H9 (cell line): ENCODE results near the gene ZNF474. TPM values are rescaled to one million over a fixed set of nuclear protein-coding genes. Genes with fewer than 3 reads are reported as not detected.

Source experiments
- DNase-seq: peaks from one replicate; pipeline ENCODE4 v3.0.0-alpha.2; 2017
- H2AFZ ChIP-seq: one replicate; pipeline ENCODE4 v1.6.1; 2013; ENCODE audit warnings: mild to moderate bottlenecking, low read length, control low read depth, moderate library complexity
- H2AK5ac ChIP-seq: 2 replicates; pipeline ENCODE4 v1.6.1; 2013; ENCODE audit warnings: low read length, control low read depth, mixed read lengths; ENCODE audit not compliant: insufficient read length
- H2BK120ac ChIP-seq: one replicate; pipeline ENCODE4 v1.6.1; 2013; ENCODE audit warnings: low read depth, mild to moderate bottlenecking, low read length, control low read depth, inconsistent platforms; ENCODE audit not compliant: poor library complexity, severe bottlenecking
- H2BK12ac ChIP-seq: 2 replicates; pipeline ENCODE4 v1.6.1; 2013; ENCODE audit warnings: low read length, control low read depth, mixed read lengths, low read depth; ENCODE audit not compliant: insufficient read length
- H2BK15ac ChIP-seq: 2 replicates; pipeline ENCODE4 v1.6.1; 2013; ENCODE audit warnings: low read depth, low read length, control low read depth
- H2BK20ac ChIP-seq: one replicate; pipeline ENCODE4 v1.6.1; 2013; ENCODE audit warnings: low read depth, mild to moderate bottlenecking, low read length, control low read depth, inconsistent platforms; ENCODE audit not compliant: poor library complexity, severe bottlenecking
- H2BK5ac ChIP-seq: 2 replicates; pipeline ENCODE4 v1.6.1; 2013; ENCODE audit warnings: low read length, control low read depth, mixed read lengths; ENCODE audit not compliant: insufficient read length
- H3K14ac ChIP-seq: 2 replicates; pipeline ENCODE4 v1.6.1; 2013; ENCODE audit warnings: low read length, control low read depth; ENCODE audit not compliant: insufficient read depth
- H3K18ac ChIP-seq: 2 replicates; pipeline ENCODE4 v1.6.1; 2013; ENCODE audit warnings: low read depth, mild to moderate bottlenecking, mixed read lengths, low read length, control low read depth; ENCODE audit not compliant: insufficient read length
- H3K23ac ChIP-seq: 2 replicates; pipeline ENCODE4 v1.6.1; 2013; ENCODE audit warnings: low read length, control low read depth, mixed read lengths, low read depth; ENCODE audit not compliant: insufficient read length
- H3K23me2 ChIP-seq: 2 replicates; pipeline ENCODE4 v1.6.1; 2013; ENCODE audit warnings: low read depth, mild to moderate bottlenecking, mixed read lengths, low read length, control low read depth; ENCODE audit not compliant: insufficient read length, poor library complexity, severe bottlenecking
- H3K27ac ChIP-seq: 2 replicates; pipeline ENCODE4 v1.5.1; 2013; ENCODE audit warnings: low read length, control low read depth, mixed read lengths, low read depth; ENCODE audit not compliant: insufficient read length
- H3K27me3 ChIP-seq: 2 replicates; pipeline ENCODE4 v1.6.1; 2013; ENCODE audit warnings: low read length, control low read depth, inconsistent platforms; ENCODE audit not compliant: insufficient read depth
- H3K4ac ChIP-seq: 2 replicates; pipeline ENCODE4 v1.6.1; 2013; ENCODE audit warnings: low read depth, mild to moderate bottlenecking, control low read depth, inconsistent platforms, low read length, moderate library complexity
- H3K4me1 ChIP-seq: 2 replicates; pipeline ENCODE4 v1.6.1; 2013; ENCODE audit warnings: low read length, control low read depth, inconsistent platforms; ENCODE audit not compliant: insufficient read depth
- H3K4me2 ChIP-seq: 2 replicates; pipeline ENCODE4 v1.6.1; 2013; ENCODE audit warnings: low read length, control low read depth, mixed read lengths; ENCODE audit not compliant: insufficient read length, insufficient read depth
- H3K56ac ChIP-seq: 2 replicates; pipeline ENCODE4 v1.6.1; 2013; ENCODE audit warnings: low read depth, mild to moderate bottlenecking, mixed read lengths, low read length, control low read depth; ENCODE audit not compliant: insufficient read length
- H3K79me1 ChIP-seq: 2 replicates; pipeline ENCODE4 v1.6.1; 2013; ENCODE audit warnings: low read depth, mild to moderate bottlenecking, moderate library complexity, low read length, control low read depth, inconsistent platforms; ENCODE audit not compliant: insufficient read depth, poor library complexity, severe bottlenecking
- H3K79me2 ChIP-seq: 2 replicates; pipeline ENCODE4 v1.6.1; 2013; ENCODE audit warnings: low read length, control low read depth, inconsistent platforms; ENCODE audit not compliant: insufficient read depth
- H3K9ac ChIP-seq: 2 replicates; pipeline ENCODE4 v1.6.1; 2013; ENCODE audit warnings: low read length, control low read depth, mixed read lengths; ENCODE audit not compliant: insufficient read length; ENCODE audit errors: extremely low read depth
- H3K9me3 ChIP-seq: one replicate; pipeline ENCODE4 v1.6.1; 2013; ENCODE audit warnings: low read depth, low read length, inconsistent platforms; ENCODE audit not compliant: control insufficient read depth
- H3T11ph ChIP-seq: one replicate; pipeline ENCODE4 v1.6.1; 2013; ENCODE audit warnings: mild to moderate bottlenecking, low read length, control low read depth, inconsistent platforms
- H4K20me1 ChIP-seq: one replicate; pipeline ENCODE4 v1.6.1; 2013; ENCODE audit not compliant: control insufficient read depth, insufficient read length, insufficient read depth
- H4K5ac ChIP-seq: 2 replicates; pipeline ENCODE4 v1.6.1; 2013; ENCODE audit warnings: low read depth, mild to moderate bottlenecking, mixed read lengths, low read length, control low read depth; ENCODE audit not compliant: insufficient read length
- H4K8ac ChIP-seq: replicated peaks from 2 replicates; pipeline ENCODE4 v1.6.1; 2013; ENCODE audit warnings: low read length, control low read depth, mixed read lengths, low read depth; ENCODE audit not compliant: insufficient read length
- H4K91ac ChIP-seq: 2 replicates; pipeline ENCODE4 v1.6.1; 2013; ENCODE audit warnings: low read depth, mild to moderate bottlenecking, moderate library complexity, mixed read lengths, low read length, control low read depth; ENCODE audit not compliant: insufficient read length
- H3K27ac Mint-ChIP-seq, 3 experiments: 2 replicates in 2 of 3; 3 replicates in 1 of 3; pipeline ENCODE4 v1.8.0; 2020 to 2021; ENCODE audit warnings: mixed read lengths in 3 of 3, mild to moderate bottlenecking in 1 of 3, moderate library complexity in 1 of 3
- H3K27me3 Mint-ChIP-seq: 2 replicates; pipeline ENCODE4 v1.8.0; 2021; ENCODE audit warnings: low read depth, mild to moderate bottlenecking, moderate library complexity, mixed read lengths
- H3K36me3 Mint-ChIP-seq, 3 experiments: 2 replicates in 2 of 3; 3 replicates in 1 of 3; pipeline ENCODE4 v1.8.0; 2020 to 2021; ENCODE audit warnings: low read depth in 3 of 3, mixed read lengths in 3 of 3; ENCODE audit not compliant: insufficient read depth in 1 of 3
- H3K4me1 Mint-ChIP-seq, 2 experiments: 2 replicates each; pipeline ENCODE4 v1.8.0; 2020; ENCODE audit warnings: mixed read lengths in 2 of 2
- H3K4me3 Mint-ChIP-seq, 2 experiments: 2 replicates in 1 of 2; 3 replicates in 1 of 2; pipeline ENCODE4 v1.8.0; 2020 to 2021; ENCODE audit warnings: mild to moderate bottlenecking in 2 of 2, mixed read lengths in 2 of 2, moderate library complexity in 1 of 2
- H3K9me3 Mint-ChIP-seq, 2 experiments: 2 replicates in 1 of 2; 3 replicates in 1 of 2; pipeline ENCODE4 v1.8.0; 2020; ENCODE audit warnings: mild to moderate bottlenecking in 2 of 2, mixed read lengths in 2 of 2, moderate library complexity in 1 of 2
- CTCF ChIP-seq: fragments of 200-600 bp; sonication (generic); conservative IDR thresholded peaks from 3 replicates; pipeline ENCODE4 v1.8.0; 2021; ENCODE audit warnings: antibody characterized with exemption, mild to moderate bottlenecking
- WGBS: extraction: QIAGEN DNeasy Blood & Tissue Kit; methylation state at CpG from one replicate; pipeline ENCODE4 v1.1.7; 2013; ENCODE audit warnings: missing lambda C conversion rate, low lambda C conversion rate, mixed read lengths; ENCODE audit not compliant: insufficient read length; ENCODE audit errors: extremely low coverage; 5-methylcytosine and 5-hydroxymethylcytosine counted together
- total RNA-seq: library from RNA; stranded (reverse); gene quantifications from 2 replicates; pipeline ENCODE4 v1.2.1, GENCODE V29; 2021

The ZNF474 gene
- total RNA-seq, 1 experiment from 2014 or later, result not detected

DNA sequence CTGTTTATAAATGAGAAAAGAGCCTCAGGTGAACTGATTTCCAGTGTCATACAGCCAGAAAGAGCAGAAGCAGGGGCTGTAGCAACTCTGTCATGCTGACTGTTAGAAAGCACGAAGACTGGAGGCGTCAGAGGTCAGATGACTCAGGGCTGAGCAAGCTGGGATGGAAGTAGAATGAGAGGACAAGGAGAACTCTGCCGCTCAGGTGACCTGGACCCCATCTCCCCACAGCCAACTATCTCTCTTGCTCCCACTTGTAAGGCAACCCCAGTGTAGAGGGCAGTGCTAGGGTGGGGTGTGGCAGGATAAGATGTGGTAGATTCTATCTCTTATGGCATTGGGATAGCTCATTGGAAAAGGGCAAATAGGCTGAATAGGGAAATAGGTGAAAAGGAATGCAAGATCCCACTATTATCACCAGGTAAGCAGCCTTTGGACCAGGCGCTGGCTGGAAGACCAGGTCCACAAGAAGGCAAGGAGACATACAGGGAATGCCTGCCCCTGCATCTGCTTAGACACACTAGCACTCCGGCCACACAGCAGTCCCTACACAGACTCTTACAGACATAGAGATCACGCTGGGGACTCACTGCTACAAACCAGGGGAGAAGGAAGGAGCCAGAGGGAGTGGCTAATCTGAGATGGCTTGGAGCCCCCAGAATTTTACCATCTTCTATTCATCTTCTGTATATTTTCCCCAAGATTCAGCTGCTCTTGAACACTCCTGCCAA lies 30.1 kb upstream of the ZNF474 start:
- Histone ChIP-seq H3K9ac (no peak overlapping the region), H2BK120ac (no peak overlapping the region)

More for the DNA sequence above, 30.1 kb upstream of the ZNF474 start:
- Histone ChIP-seq H4K91ac (no peak overlapping the region), H2BK20ac (no peak overlapping the region), H3K4me2 (no peak overlapping the region), H3T11ph (no peak overlapping the region), H3K4ac (no peak overlapping the region), H2AK5ac (no peak overlapping the region), H3K14ac (no peak overlapping the region), H3K56ac (no peak overlapping the region), H3K9me3 (no peaks in the 10 kb centered on the region), H2AFZ (no peak overlapping the region), H2BK15ac (no peak overlapping the region), H3K23ac (no peak overlapping the region), H4K20me1 (no peaks in the 10 kb centered on the region), H3K23me2 (no peaks in the 10 kb centered on the region), H3K18ac (peak overlapping the region; percentile 35), H4K5ac (no peak overlapping the region), H4K8ac (no peak overlapping the region), H2BK12ac (no peak overlapping the region), H3K79me1 (no peaks in the 10 kb centered on the region), H3K27ac (no peak overlapping the region), H3K27me3 (no peaks in the 10 kb centered on the region), H2BK5ac (no peak overlapping the region), H3K4me1 (no peaks in the 10 kb centered on the region), H3K79me2 (no peaks in the 10 kb centered on the region)
- no peak for DNase-seq
- Mint-ChIP-seq H3K4me1 (peaks cover 11 to 20% of the 10 kb centered on the region in 2 experiments; a peak in 3 of 4 replicates), H3K27ac (no peak overlapping the region; a peak in 1 of 7 replicates), H3K4me3 (no peak overlapping the region), H3K27me3 (no peaks in the 10 kb centered on the region), H3K9me3 (no peaks in the 10 kb centered on the region), H3K36me3 (no peaks in the 10 kb centered on the region)
- TF ChIP-seq CTCF, result no peak
- no CpG with 5 or more reads among the region's 6 CpGs for WGBS
